ENCODE results near the gene MRPS17.

The MRPS17 gene

GRCh38 chr7:56003749-56004148, 52.1 kb downstream of the MRPS17 start:
- TF ChIP-seq CTCF (IDR thresholded peaks at IDR 0.05): no peak
- H3K9ac ChIP-seq: no peak overlapping the region
- H3K4me3 ChIP-seq (ENCODE audit: low read depth, low read length): no peak overlapping the region
- no peaks in the 10 kb centered on the region for H3K27me3 ChIP-seq (ENCODE audit: control insufficient read depth, insufficient read depth, low read length)
- H3K4me2 ChIP-seq (ENCODE audit: low read length): no peak overlapping the region
- H3K79me2 ChIP-seq: no peaks in the 10 kb centered on the region
- H2AFZ ChIP-seq: no peak overlapping the region
- H3K9me3 ChIP-seq (ENCODE audit: control insufficient read depth, low read length): no peaks in the 10 kb centered on the region
- H3K27ac ChIP-seq: no peak overlapping the region
- H3K36me3 ChIP-seq (ENCODE audit: control insufficient read depth, insufficient read depth, low read length): no peaks in the 10 kb centered on the region
- no peaks in the 10 kb centered on the region for H3K4me1 ChIP-seq
